ENCODE data around the gene LMBR1L.

GRCh38 chr12:49060237-49061156, 50.1 kb downstream of the LMBR1L start, which contains the start of gene KMT2D:
- peak; percentile 67 for TF ChIP-seq TAF1 (IDR thresholded peaks at IDR 0.05; ENCODE audit: low read depth, low read length)
- TF ChIP-seq POLR2A (IDR thresholded peaks at IDR 0.05; ENCODE audit: low read depth, low read length) = peak; percentile 84; the same call in 1 of the 2 replicates
- TF ChIP-seq POLR2AphosphoS5 (IDR thresholded peaks at IDR 0.05; ENCODE audit: low read depth, low read length) = peak; percentile 82
- peak; percentile 64; the same call in 1 of the 2 replicates for TF ChIP-seq POU2F2 (IDR thresholded peaks at IDR 0.05; ENCODE audit: low read depth, low read length)
- no peak for TF ChIP-seq PAX5 (IDR thresholded peaks at IDR 0.05; ENCODE audit: insufficient read depth, low read length, severe bottlenecking)
- TF ChIP-seq SPI1 (IDR thresholded peaks at IDR 0.05; ENCODE audit: low read depth, low read length) = no peak

Data from GM12891 (cell line).